ENCODE measurements around the gene HCLS1.

Gene HCLS1

GRCh38 chr3:121637922-121638321, 22.8 kb downstream of the HCLS1 start:
- no peak overlapping the region for H3K23ac ChIP-seq (ENCODE audit: low read length)
- no peak overlapping the region for H2BK120ac ChIP-seq (ENCODE audit: insufficient read depth, low read length, poor library complexity)
- no peak for DNase-seq
- H3K18ac ChIP-seq (ENCODE audit: low read length): no peak overlapping the region
- H4K91ac ChIP-seq (ENCODE audit: low read depth, low read length): no peak overlapping the region
- no peak overlapping the region for H3K4me3 ChIP-seq (ENCODE audit: low read depth, low read length)
- H3K4me2 ChIP-seq (ENCODE audit: low read length): no peak overlapping the region
- H3K14ac ChIP-seq (ENCODE audit: low read length): no peak overlapping the region
- no peak overlapping the region for H2AK5ac ChIP-seq (ENCODE audit: low read length)
- no peak overlapping the region for H4K8ac ChIP-seq (ENCODE audit: low read depth, low read length)
- H2AFZ ChIP-seq (ENCODE audit: insufficient read depth, low read length, poor library complexity): no peak overlapping the region
- no peaks in the 10 kb centered on the region for H3K36me3 ChIP-seq (ENCODE audit: control insufficient read depth in 1 of 2, insufficient read depth in 2 of 2, low read length in 2 of 2)
- H3K79me1 ChIP-seq (ENCODE audit: low read length): no peaks in the 10 kb centered on the region
- no CpG with 5 or more reads among the region's 1 CpG for WGBS (ENCODE audit: extremely low coverage, insufficient coverage, insufficient read length)
- H3K27me3 ChIP-seq (ENCODE audit: insufficient read depth, low read length): no peaks in the 10 kb centered on the region
- H3K9me3 ChIP-seq (ENCODE audit: insufficient read depth, low read depth, low read length): no peaks in the 10 kb centered on the region
- H3K4ac ChIP-seq (ENCODE audit: low read depth, low read length): no peak overlapping the region
- no peak overlapping the region for H2BK12ac ChIP-seq (ENCODE audit: low read length)
- no peak overlapping the region for H4K12ac ChIP-seq (ENCODE audit: low read depth, low read length)
- H3K9ac ChIP-seq (ENCODE audit: low read length): no peak overlapping the region
- no peaks in the 10 kb centered on the region for H3K4me1 ChIP-seq (ENCODE audit: control insufficient read depth in 1 of 2, insufficient read depth in 2 of 2, low read length in 2 of 2)
- H2BK5ac ChIP-seq (ENCODE audit: low read depth, low read length, poor library complexity): no peak overlapping the region
- no peaks in the 10 kb centered on the region for H3K79me2 ChIP-seq (ENCODE audit: control insufficient read depth, insufficient read depth, low read length, poor library complexity)
- no peak overlapping the region for H3K27ac ChIP-seq (ENCODE audit: low read depth, low read length)

- H3K4me2 ChIP-seq (ENCODE audit: low read length): no peak overlapping the region
- H4K12ac ChIP-seq (ENCODE audit: low read depth, low read length): no peak overlapping the region
- no peak overlapping the region for H2AFZ ChIP-seq (ENCODE audit: insufficient read depth, low read length, poor library complexity)
- WGBS (ENCODE audit: extremely low coverage, insufficient coverage, insufficient read length): no CpG with 5 or more reads among the region's 1 CpG
- no peak overlapping the region for H2AK5ac ChIP-seq (ENCODE audit: low read length)
- no peak overlapping the region for H3K14ac ChIP-seq (ENCODE audit: low read length)
- H3K4ac ChIP-seq (ENCODE audit: low read depth, low read length): no peak overlapping the region
- no peak overlapping the region for H3K23ac ChIP-seq (ENCODE audit: low read length)
- no peaks in the 10 kb centered on the region for H3K36me3 ChIP-seq (ENCODE audit: control insufficient read depth in 1 of 2, insufficient read depth in 2 of 2, low read length in 2 of 2)
- H3K79me1 ChIP-seq (ENCODE audit: low read length): no peaks in the 10 kb centered on the region
- no peak overlapping the region for H3K9ac ChIP-seq (ENCODE audit: low read length)
- no peak overlapping the region for H3K4me3 ChIP-seq (ENCODE audit: low read depth, low read length)
- peaks cover 0 to 2% of the 10 kb centered on the region in 2 experiments for H3K4me1 ChIP-seq (ENCODE audit: control insufficient read depth in 1 of 2, insufficient read depth in 2 of 2, low read length in 2 of 2)
- no peak overlapping the region for H3K27ac ChIP-seq (ENCODE audit: low read depth, low read length)
- no peak overlapping the region for H4K8ac ChIP-seq (ENCODE audit: low read depth, low read length)
- no peaks in the 10 kb centered on the region for H3K9me3 ChIP-seq (ENCODE audit: insufficient read depth, low read depth, low read length)
- H2BK5ac ChIP-seq (ENCODE audit: low read depth, low read length, poor library complexity): no peak overlapping the region
- peak; percentile 6 to 62 for DNase-seq
- H2BK12ac ChIP-seq (ENCODE audit: low read length): no peak overlapping the region
- no peak overlapping the region for H4K91ac ChIP-seq (ENCODE audit: low read depth, low read length)
- no peaks in the 10 kb centered on the region for H3K27me3 ChIP-seq (ENCODE audit: insufficient read depth, low read length)
- no peak overlapping the region for H2BK120ac ChIP-seq (ENCODE audit: insufficient read depth, low read length, poor library complexity)
- H3K18ac ChIP-seq (ENCODE audit: low read length): no peak overlapping the region
- H3K79me2 ChIP-seq (ENCODE audit: control insufficient read depth, insufficient read depth, low read length, poor library complexity): no peaks in the 10 kb centered on the region
These were observed 30.3 kb downstream of the HCLS1 start for GRCh38 chr3:121630355-121630754.

- H3K4ac ChIP-seq (ENCODE audit: low read depth, low read length): no peak overlapping the region
- H3K79me2 ChIP-seq (ENCODE audit: control insufficient read depth, insufficient read depth, low read length, poor library complexity): no peaks in the 10 kb centered on the region
- H2AK5ac ChIP-seq (ENCODE audit: low read length): no peak overlapping the region
- H3K79me1 ChIP-seq (ENCODE audit: low read length): no peaks in the 10 kb centered on the region
- no peak overlapping the region for H2BK12ac ChIP-seq (ENCODE audit: low read length)
- no peak overlapping the region for H3K27ac ChIP-seq (ENCODE audit: low read depth, low read length)
- no peaks in the 10 kb centered on the region for H3K27me3 ChIP-seq (ENCODE audit: insufficient read depth, low read length)
- no peak overlapping the region for H2BK120ac ChIP-seq (ENCODE audit: insufficient read depth, low read length, poor library complexity)
- H3K36me3 ChIP-seq (ENCODE audit: control insufficient read depth in 1 of 2, insufficient read depth in 2 of 2, low read length in 2 of 2): no peaks in the 10 kb centered on the region
- H2BK5ac ChIP-seq (ENCODE audit: low read depth, low read length, poor library complexity): no peak overlapping the region
- H3K9ac ChIP-seq (ENCODE audit: low read length): no peak overlapping the region
- no peak overlapping the region for H4K91ac ChIP-seq (ENCODE audit: low read depth, low read length)
- peaks cover 0 to 2% of the 10 kb centered on the region in 2 experiments for H3K4me1 ChIP-seq (ENCODE audit: control insufficient read depth in 1 of 2, insufficient read depth in 2 of 2, low read length in 2 of 2)
- H3K4me3 ChIP-seq (ENCODE audit: low read depth, low read length): no peak overlapping the region
- H4K12ac ChIP-seq (ENCODE audit: low read depth, low read length): no peak overlapping the region
- no peak for DNase-seq
- H3K9me3 ChIP-seq (ENCODE audit: insufficient read depth, low read depth, low read length): no peaks in the 10 kb centered on the region
- no CpG with 5 or more reads among the region's 6 CpGs for WGBS (ENCODE audit: extremely low coverage, insufficient coverage, insufficient read length)
- H4K8ac ChIP-seq (ENCODE audit: low read depth, low read length): no peak overlapping the region
- no peak overlapping the region for H3K18ac ChIP-seq (ENCODE audit: low read length)
- no peak overlapping the region for H2AFZ ChIP-seq (ENCODE audit: insufficient read depth, low read length, poor library complexity)
- no peak overlapping the region for H3K23ac ChIP-seq (ENCODE audit: low read length)
- H3K14ac ChIP-seq (ENCODE audit: low read length): no peak overlapping the region
- H3K4me2 ChIP-seq (ENCODE audit: low read length): no peak overlapping the region
These were observed 31.1 kb downstream of the HCLS1 start for GRCh38 chr3:121629601-121630000.

- H4K12ac ChIP-seq (ENCODE audit: low read depth, low read length): no peak overlapping the region
- H3K18ac ChIP-seq (ENCODE audit: low read length): no peak overlapping the region
- DNase-seq: no peak
- no peak overlapping the region for H4K8ac ChIP-seq (ENCODE audit: low read depth, low read length)
- H4K91ac ChIP-seq (ENCODE audit: low read depth, low read length): no peak overlapping the region
- H3K79me1 ChIP-seq (ENCODE audit: low read length): no peaks in the 10 kb centered on the region
- H2BK5ac ChIP-seq (ENCODE audit: low read depth, low read length, poor library complexity): no peak overlapping the region
- H3K9ac ChIP-seq (ENCODE audit: low read length): no peak overlapping the region
- no peak overlapping the region for H3K4me2 ChIP-seq (ENCODE audit: low read length)
- H3K27ac ChIP-seq (ENCODE audit: low read depth, low read length): no peak overlapping the region
- no peak overlapping the region for H3K4me3 ChIP-seq (ENCODE audit: low read depth, low read length)
- H3K9me3 ChIP-seq (ENCODE audit: insufficient read depth, low read depth, low read length): no peaks in the 10 kb centered on the region
- no peaks in the 10 kb centered on the region for H3K27me3 ChIP-seq (ENCODE audit: insufficient read depth, low read length)
- no peak overlapping the region for H2AK5ac ChIP-seq (ENCODE audit: low read length)
- no peak overlapping the region for H3K4ac ChIP-seq (ENCODE audit: low read depth, low read length)
- WGBS (ENCODE audit: extremely low coverage, insufficient coverage, insufficient read length): no CpG with 5 or more reads among the region's 3 CpGs
- peaks cover 0 to 2% of the 10 kb centered on the region in 2 experiments for H3K4me1 ChIP-seq (ENCODE audit: control insufficient read depth in 1 of 2, insufficient read depth in 2 of 2, low read length in 2 of 2)
- no peak overlapping the region for H2BK120ac ChIP-seq (ENCODE audit: insufficient read depth, low read length, poor library complexity)
- H3K14ac ChIP-seq (ENCODE audit: low read length): no peak overlapping the region
- H2AFZ ChIP-seq (ENCODE audit: insufficient read depth, low read length, poor library complexity): no peak overlapping the region
- H3K79me2 ChIP-seq (ENCODE audit: control insufficient read depth, insufficient read depth, low read length, poor library complexity): no peaks in the 10 kb centered on the region
- H3K23ac ChIP-seq (ENCODE audit: low read length): no peak overlapping the region
- no peak overlapping the region for H2BK12ac ChIP-seq (ENCODE audit: low read length)
- H3K36me3 ChIP-seq (ENCODE audit: control insufficient read depth in 1 of 2, insufficient read depth in 2 of 2, low read length in 2 of 2): no peaks in the 10 kb centered on the region
These were observed 33.1 kb downstream of the HCLS1 start for GRCh38 chr3:121627622-121628021.

Measured in trophoblast cell (in vitro differentiated cells and primary cell).